Esophagus squamous epithelium (tissue), 4 donors: ENCODE measurements around the gene DLD.

ENCODE experiments used
- POLR2A ChIP-seq, 4 donors: fragments of 450-650 bp; IDR thresholded peaks; one replicate each; pipeline ENCODE4 v1.6.1; 2017; ENCODE audit warnings: antibody characterized with exemption in 4 of 4, mild to moderate bottlenecking in 4 of 4, moderate library complexity in 3 of 4
- TF ChIP-seq, protein P1 (sequence below), 6 experiments: fragments of 450-650 bp in 4 of 6; fragments of 200-600 bp in 2 of 6; sonication (generic) in 2 of 6; IDR thresholded peaks; one replicate each; pipeline ENCODE4 v1.5.1; 2016 to 2019; ENCODE audit warnings: antibody characterized with exemption in 6 of 6, mild to moderate bottlenecking in 4 of 6, moderate library complexity in 4 of 6

DNA sequence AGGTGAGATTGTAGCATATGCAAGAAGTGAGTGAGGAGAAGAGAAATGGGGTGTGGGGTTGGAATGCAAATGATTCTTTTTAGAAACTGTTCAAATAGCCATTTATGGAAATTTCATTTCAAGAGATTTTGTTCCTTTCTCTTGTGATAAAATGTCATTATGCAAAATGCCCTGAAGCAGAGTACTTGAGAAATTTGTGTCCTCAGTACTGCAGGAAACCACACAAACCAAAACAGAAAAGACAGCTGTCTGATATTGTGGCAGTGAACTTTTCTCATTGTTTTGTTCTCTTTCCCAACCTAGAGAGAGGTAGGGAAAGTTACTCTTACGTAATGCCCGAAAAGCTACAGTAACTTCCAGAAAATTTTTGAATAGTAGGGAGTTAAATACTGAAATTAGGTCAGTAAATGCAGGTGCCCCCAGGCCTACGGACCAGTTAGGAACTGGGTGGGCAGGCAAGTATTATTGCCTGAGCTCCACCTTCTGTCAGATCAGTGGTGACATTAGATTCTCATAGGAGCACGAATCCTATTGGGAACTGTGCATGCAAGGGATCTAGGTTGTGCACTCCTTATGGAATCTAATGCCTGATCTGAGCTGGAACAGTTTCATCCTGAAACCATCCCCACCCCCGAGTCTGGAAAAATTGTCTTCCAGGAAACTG lies 34.0 kb downstream of the DLD start:
- TF ChIP-seq, protein P1, sequence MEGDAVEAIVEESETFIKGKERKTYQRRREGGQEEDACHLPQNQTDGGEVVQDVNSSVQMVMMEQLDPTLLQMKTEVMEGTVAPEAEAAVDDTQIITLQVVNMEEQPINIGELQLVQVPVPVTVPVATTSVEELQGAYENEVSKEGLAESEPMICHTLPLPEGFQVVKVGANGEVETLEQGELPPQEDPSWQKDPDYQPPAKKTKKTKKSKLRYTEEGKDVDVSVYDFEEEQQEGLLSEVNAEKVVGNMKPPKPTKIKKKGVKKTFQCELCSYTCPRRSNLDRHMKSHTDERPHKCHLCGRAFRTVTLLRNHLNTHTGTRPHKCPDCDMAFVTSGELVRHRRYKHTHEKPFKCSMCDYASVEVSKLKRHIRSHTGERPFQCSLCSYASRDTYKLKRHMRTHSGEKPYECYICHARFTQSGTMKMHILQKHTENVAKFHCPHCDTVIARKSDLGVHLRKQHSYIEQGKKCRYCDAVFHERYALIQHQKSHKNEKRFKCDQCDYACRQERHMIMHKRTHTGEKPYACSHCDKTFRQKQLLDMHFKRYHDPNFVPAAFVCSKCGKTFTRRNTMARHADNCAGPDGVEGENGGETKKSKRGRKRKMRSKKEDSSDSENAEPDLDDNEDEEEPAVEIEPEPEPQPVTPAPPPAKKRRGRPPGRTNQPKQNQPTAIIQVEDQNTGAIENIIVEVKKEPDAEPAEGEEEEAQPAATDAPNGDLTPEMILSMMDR (IDR thresholded peaks at IDR 0.05) = no peak
- TF ChIP-seq POLR2A (IDR thresholded peaks at IDR 0.05) = no peak
